ENCODE data around the gene CWC27.

Gene CWC27

GRCh38 chr5:65034029-65034812 lies 265.5 kb downstream of the CWC27 start:
- no peak for TF ChIP-seq CTCF (conservative IDR thresholded peaks at IDR 0.05; ENCODE audit: low read depth, low read length)
- no peak for DNase-seq (ENCODE audit: low read depth)

DNA sequence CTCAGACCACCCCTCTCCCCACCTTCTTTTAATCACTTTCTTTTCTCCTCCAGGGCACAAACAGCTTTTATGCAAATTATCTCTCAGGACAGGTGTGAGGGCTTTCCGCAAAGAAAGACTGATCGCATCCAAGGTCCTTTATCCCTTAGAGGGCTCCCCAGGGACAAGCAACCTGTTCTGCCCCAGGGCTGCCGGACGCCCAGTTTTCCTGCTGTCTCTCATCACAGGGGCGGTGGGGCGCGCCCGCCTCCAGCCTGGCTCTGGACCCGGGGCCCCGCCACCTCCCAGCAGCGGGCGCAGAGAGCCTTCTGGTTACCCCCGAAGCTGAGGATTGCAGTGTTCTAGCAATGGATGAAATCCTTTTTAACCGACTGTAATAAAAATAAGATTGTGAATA lies 266.1 kb downstream of the CWC27 start:
- peak overlapping the region; percentile 69 for H3K4me3 ChIP-seq (ENCODE audit: low read length)
- no peak for TF ChIP-seq CTCF (conservative IDR thresholded peaks at IDR 0.05; ENCODE audit: low read depth, low read length)
- DNase-seq (ENCODE audit: low read depth): no peak

More at GRCh38 chr5:65034029-65034812, 265.5 kb downstream of the CWC27 start:
- no peak overlapping the region for H3K4me3 ChIP-seq (ENCODE audit: low read length)

DNA sequence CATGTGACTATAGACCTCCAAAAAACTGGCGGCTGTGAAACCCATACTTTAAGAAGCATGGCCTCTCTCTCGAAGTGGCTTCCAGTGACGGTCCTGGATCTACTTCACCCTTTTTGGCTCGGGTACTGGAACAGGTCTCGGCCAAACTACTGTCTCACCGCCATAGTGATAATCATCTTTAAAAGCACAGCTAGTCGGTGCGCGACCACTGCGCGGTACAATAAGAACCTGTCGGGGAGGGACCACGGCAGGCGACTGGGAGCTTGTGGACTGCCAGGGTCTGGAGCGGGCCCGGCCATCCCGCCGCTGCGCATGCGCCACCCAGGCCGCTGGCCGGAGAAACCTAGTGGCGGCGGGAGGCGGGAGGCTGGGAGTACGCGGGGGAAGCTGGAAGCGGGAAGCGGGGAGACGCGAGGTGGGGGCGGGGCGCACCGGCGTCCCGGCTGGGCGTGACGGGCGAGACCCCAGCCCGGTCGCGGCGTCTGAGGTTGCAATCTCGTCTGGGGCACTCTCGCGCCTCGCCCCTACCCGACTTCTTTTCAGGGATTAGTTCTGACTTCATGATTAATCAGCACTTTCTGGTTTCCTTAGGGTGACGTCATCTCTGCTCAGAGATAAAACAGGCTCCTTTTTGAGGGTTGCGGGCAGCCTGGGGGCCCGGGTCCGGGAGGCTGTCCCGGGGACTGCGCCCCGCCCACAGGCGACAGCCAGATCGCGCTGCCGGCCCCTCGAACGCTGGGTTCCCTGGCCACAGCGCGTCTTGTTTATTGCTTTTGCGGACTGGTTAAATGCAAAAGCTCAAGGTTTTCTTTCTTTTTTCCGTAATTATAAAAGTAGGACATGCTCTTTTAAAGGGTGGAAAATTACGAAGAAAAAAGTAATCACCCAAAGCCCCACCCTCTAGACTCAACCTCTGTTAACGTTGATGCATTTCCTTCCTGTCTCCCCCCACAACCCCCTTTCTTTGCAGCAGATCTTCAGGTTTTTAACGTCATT lies 266.8 kb downstream of the CWC27 start:
- H3K4me3 ChIP-seq (ENCODE audit: low read length): peak overlapping the region; percentile 69

DNA sequence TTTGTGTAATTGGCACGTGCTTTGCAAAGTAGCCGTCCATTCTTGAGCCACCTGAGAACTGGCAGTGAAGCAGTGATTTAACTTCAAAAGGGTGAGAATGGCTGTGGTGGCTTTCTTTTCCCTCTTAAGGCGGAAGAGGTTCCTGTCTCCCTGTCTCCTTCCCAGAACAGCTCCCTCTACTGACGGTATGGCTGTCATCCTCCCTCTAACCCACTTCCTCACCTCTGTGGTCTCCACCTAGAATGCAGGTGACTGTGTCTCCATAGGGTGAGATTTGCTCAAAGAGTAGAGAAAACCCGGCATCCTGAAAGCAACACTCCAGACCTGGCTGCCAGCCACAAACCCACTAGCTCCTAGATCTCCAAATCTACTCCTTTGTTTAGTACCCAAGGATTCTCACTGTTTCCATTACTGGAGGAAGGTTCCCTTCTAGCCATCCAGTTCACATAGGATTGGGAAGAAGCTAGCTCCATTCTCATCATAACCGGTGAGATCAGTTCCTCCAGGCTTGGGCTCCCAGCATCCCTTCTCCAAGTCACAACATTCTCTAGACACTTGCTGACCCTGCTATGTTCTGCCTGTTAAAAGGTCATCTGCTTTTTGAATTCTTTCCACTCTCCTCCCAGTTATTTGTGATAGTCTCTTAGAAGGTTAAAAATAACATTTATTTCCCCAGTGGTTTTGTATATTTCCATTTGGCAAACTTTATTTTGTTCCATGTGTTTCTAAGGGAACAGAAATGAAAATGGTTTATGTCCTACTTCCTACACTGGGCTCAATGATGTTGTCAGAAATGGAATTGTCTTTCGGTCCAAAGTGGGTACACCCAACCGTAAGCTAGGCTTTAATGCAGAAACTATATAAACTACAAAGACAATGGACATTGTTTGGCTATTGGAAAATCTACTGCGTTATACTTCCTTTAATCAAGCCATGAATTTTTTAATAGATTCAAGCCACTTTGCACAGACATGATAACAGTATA lies 269.4 kb downstream of the CWC27 start:
- TF ChIP-seq CTCF (conservative IDR thresholded peaks at IDR 0.05; ENCODE audit: low read depth, low read length): peak; percentile 63
- H3K4me3 ChIP-seq (ENCODE audit: low read length): no peak overlapping the region
- DNase-seq (ENCODE audit: low read depth): no peak

More for the DNA sequence above, 266.8 kb downstream of the CWC27 start:
- DNase-seq (ENCODE audit: low read depth): peak; percentile 60
- no peak for TF ChIP-seq CTCF (conservative IDR thresholded peaks at IDR 0.05; ENCODE audit: low read depth, low read length)

DNA sequence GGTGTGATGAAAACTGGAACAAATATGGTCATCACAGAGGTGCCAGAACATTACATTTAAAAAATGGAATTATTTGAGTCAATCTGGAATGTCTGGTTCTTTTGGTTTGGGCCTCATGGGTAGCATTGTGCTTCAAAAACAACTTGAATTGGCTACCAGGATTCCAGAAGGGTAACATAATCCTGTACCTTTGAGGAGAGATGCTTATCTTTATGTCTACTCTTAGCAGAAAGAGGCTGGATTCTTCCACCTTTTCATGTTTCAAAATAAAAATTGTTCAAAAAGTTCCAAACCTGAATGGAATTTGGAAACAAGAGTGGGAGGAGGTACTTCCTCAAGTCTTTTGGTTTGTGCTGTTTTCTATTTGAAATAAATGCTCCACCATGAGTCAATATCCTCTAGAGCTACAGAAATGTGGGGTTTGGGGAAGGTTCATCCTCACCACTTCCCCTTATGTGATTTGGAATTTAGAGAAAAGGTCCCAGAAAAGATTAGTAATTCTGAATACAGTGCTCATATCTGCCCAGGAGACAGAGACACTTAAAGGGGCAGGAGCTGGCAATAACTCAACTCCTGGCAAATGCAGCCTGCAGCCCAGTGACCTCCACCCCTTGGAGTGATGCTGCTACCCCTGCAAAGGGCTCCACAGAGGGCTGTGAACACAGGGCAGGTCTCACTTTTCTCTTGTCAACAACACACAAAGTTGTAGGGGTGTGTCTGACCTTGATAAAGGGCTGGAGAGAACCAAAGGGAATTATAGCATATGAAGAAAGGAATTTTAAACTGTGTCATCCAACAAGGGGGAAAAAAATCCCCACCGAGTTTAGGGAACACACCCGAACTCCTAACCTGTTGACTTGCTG lies 272.8 kb downstream of the CWC27 start:
- no peak for DNase-seq (ENCODE audit: low read depth)

More for the DNA sequence above, 272.8 kb downstream of the CWC27 start:
- no peak for TF ChIP-seq CTCF (conservative IDR thresholded peaks at IDR 0.05; ENCODE audit: low read depth, low read length)
- H3K4me3 ChIP-seq (ENCODE audit: low read length): no peak overlapping the region
